ENCODE measurements around the gene CBX7.

The CBX7 gene

GRCh38 chr22:39097098-39098020 is 55.1 kb downstream of the CBX7 start, which contains the start of gene APOBEC3H:
Gene APOBEC3H (plus strand): TSS chr22:39097244. CDS start chr22:39100279, 3,035 bp downstream.
- Histone ChIP-seq H3K4me3 (no peak within 1 kb of the TSS), H3K9ac (ENCODE audit: insufficient read length) (no peak within 1 kb of the TSS), H3K9me3 (ENCODE audit: low read depth, low read length) (no peaks in the 10 kb centered on the region), H3K27ac (no peak within 1 kb of the TSS), H3K36me3 (ENCODE audit: insufficient read depth, low read length) (no peaks in the 10 kb centered on the region)
- TF ChIP-seq POLR2AphosphoS5 (IDR thresholded peaks at IDR 0.05; ENCODE audit: borderline replicate concordance, low read depth, low read length) (no peak), FOXP2 (optimal IDR thresholded peaks at IDR 0.05; ENCODE audit: control extremely low read depth, extremely low read length, insufficient read depth) (no peak), EZH2 (IDR thresholded peaks at IDR 0.05) (no peak)
- DNase-seq (ENCODE audit: low read depth, low spot score) = no peak

GRCh38 chr22:39095971-39096370 is 56.5 kb downstream of the CBX7 start:
- no peak for TF ChIP-seq POLR2AphosphoS5 (IDR thresholded peaks at IDR 0.05; ENCODE audit: borderline replicate concordance, low read depth, low read length)
- no peak for DNase-seq (ENCODE audit: low read depth, low spot score)
- Histone ChIP-seq H3K4me3 (no peak overlapping the region), H3K9me3 (ENCODE audit: low read depth, low read length) (no peaks in the 10 kb centered on the region), H3K36me3 (ENCODE audit: insufficient read depth, low read length) (no peaks in the 10 kb centered on the region), H3K27ac (no peak overlapping the region), H3K9ac (ENCODE audit: insufficient read length) (no peak overlapping the region)

GRCh38 chr22:39094717-39095389 is 57.6 kb downstream of the CBX7 start:
- Histone ChIP-seq H3K9ac (ENCODE audit: insufficient read length) (no peak overlapping the region), H3K9me3 (ENCODE audit: low read depth, low read length) (no peaks in the 10 kb centered on the region), H3K36me3 (ENCODE audit: insufficient read depth, low read length) (no peaks in the 10 kb centered on the region), H3K27ac (no peak overlapping the region), H3K4me3 (no peak overlapping the region)
- TF ChIP-seq POLR2AphosphoS5 (IDR thresholded peaks at IDR 0.05; ENCODE audit: borderline replicate concordance, low read depth, low read length) = no peak
- no peak for TF ChIP-seq FOXP2 (optimal IDR thresholded peaks at IDR 0.05; ENCODE audit: control extremely low read depth, extremely low read length, insufficient read depth)
- TF ChIP-seq EZH2 (IDR thresholded peaks at IDR 0.05) = no peak
- DNase-seq (ENCODE audit: low read depth, low spot score) = no peak

GRCh38 chr22:39092111-39092862 is 60.2 kb downstream of the CBX7 start:
- no peak for DNase-seq (ENCODE audit: low read depth, low spot score)
- no peak overlapping the region for H3K27ac ChIP-seq
- no peak for TF ChIP-seq EZH2 (IDR thresholded peaks at IDR 0.05)
- no peak for TF ChIP-seq FOXP2 (optimal IDR thresholded peaks at IDR 0.05; ENCODE audit: control extremely low read depth, extremely low read length, insufficient read depth)
- TF ChIP-seq POLR2AphosphoS5 (IDR thresholded peaks at IDR 0.05; ENCODE audit: borderline replicate concordance, low read depth, low read length) = no peak
- H3K4me3 ChIP-seq = no peak overlapping the region
- H3K36me3 ChIP-seq (ENCODE audit: insufficient read depth, low read length) = no peaks in the 10 kb centered on the region
- H3K9ac ChIP-seq (ENCODE audit: insufficient read length) = no peak overlapping the region
- no peaks in the 10 kb centered on the region for H3K9me3 ChIP-seq (ENCODE audit: low read depth, low read length)

GRCh38 chr22:39091126-39092081 is 61.1 kb downstream of the CBX7 start:
- H3K9ac ChIP-seq (ENCODE audit: insufficient read length) = no peak overlapping the region
- no peaks in the 10 kb centered on the region for H3K9me3 ChIP-seq (ENCODE audit: low read depth, low read length)
- no peak for DNase-seq (ENCODE audit: low read depth, low spot score)
- H3K27ac ChIP-seq = no peak overlapping the region
- TF ChIP-seq FOXP2 (optimal IDR thresholded peaks at IDR 0.05; ENCODE audit: control extremely low read depth, extremely low read length, insufficient read depth) = no peak
- TF ChIP-seq EZH2 (IDR thresholded peaks at IDR 0.05) = no peak
- TF ChIP-seq POLR2AphosphoS5 (IDR thresholded peaks at IDR 0.05; ENCODE audit: borderline replicate concordance, low read depth, low read length) = no peak
- no peaks in the 10 kb centered on the region for H3K36me3 ChIP-seq (ENCODE audit: insufficient read depth, low read length)
- no peak overlapping the region for H3K4me3 ChIP-seq

- Histone ChIP-seq H3K27ac (no peak overlapping the region), H3K36me3 (ENCODE audit: insufficient read depth, low read length) (no peaks in the 10 kb centered on the region), H3K9ac (ENCODE audit: insufficient read length) (no peak overlapping the region), H3K4me3 (no peak overlapping the region), H3K9me3 (ENCODE audit: low read depth, low read length) (no peaks in the 10 kb centered on the region)
- DNase-seq (ENCODE audit: low read depth, low spot score) = no peak
- TF ChIP-seq EZH2 (IDR thresholded peaks at IDR 0.05) (no peak), POLR2AphosphoS5 (IDR thresholded peaks at IDR 0.05; ENCODE audit: borderline replicate concordance, low read depth, low read length) (no peak), FOXP2 (optimal IDR thresholded peaks at IDR 0.05; ENCODE audit: control extremely low read depth, extremely low read length, insufficient read depth) (no peak)
Measured at GRCh38 chr22:39090426-39091064, 61.9 kb downstream of the CBX7 start.

GRCh38 chr22:39089928-39090327 is 62.6 kb downstream of the CBX7 start:
- TF ChIP-seq POLR2AphosphoS5 (IDR thresholded peaks at IDR 0.05; ENCODE audit: borderline replicate concordance, low read depth, low read length) (no peak), FOXP2 (optimal IDR thresholded peaks at IDR 0.05; ENCODE audit: control extremely low read depth, extremely low read length, insufficient read depth) (no peak), EZH2 (IDR thresholded peaks at IDR 0.05) (no peak)
- DNase-seq (ENCODE audit: low read depth, low spot score) = no peak
- Histone ChIP-seq H3K36me3 (ENCODE audit: insufficient read depth, low read length) (no peaks in the 10 kb centered on the region), H3K4me3 (no peak overlapping the region), H3K27ac (no peak overlapping the region), H3K9me3 (ENCODE audit: low read depth, low read length) (no peaks in the 10 kb centered on the region), H3K9ac (ENCODE audit: insufficient read length) (no peak overlapping the region)
